Stomach (tissue), 19 donors: ENCODE measurements around the gene SH3GL2. TPM values are rescaled to one million over a fixed set of nuclear protein-coding genes. Genes with fewer than 3 reads are reported as not detected.

Experiments
- DNase-seq, 2 donors: peaks; one replicate each; pipeline versions ENCODE4 v3.0.0 to v3.0.0-alpha.2; 2013 to 2019
- H3K27ac ChIP-seq, 5 donors: fragments of 200-600 bp in 4 of 5; sonication (generic) in 4 of 5; one replicate each; pipeline ENCODE4 v1.5.1; 2013 to 2019; ENCODE audit warnings: mild to moderate bottlenecking in 1 of 5, moderate library complexity in 1 of 5
- H3K27me3 ChIP-seq, 3 donors: fragments of 200-600 bp; sonication (generic); one replicate each; pipeline ENCODE4 v1.5.1; 2017 to 2019; ENCODE audit warnings: mixed run types in 1 of 3
- H3K36me3 ChIP-seq, 4 donors: fragments of 200-600 bp; sonication (generic); 1 replicate in 3 of 4; 2 replicates in 1 of 4; pipeline ENCODE4 v1.5.1; 2016 to 2019
- H3K4me1 ChIP-seq, 4 donors: fragments of 200-600 bp; sonication (generic); one replicate each; pipeline ENCODE4 v1.5.1; 2016 to 2019
- H3K4me3 ChIP-seq, 4 donors: fragments of 200-600 bp; sonication (generic) in 3 of 4; one replicate each; pipeline ENCODE4 v1.5.1; 2016 to 2019; ENCODE audit warnings: mild to moderate bottlenecking in 1 of 4
- H3K9me3 ChIP-seq, 4 donors: fragments of 200-600 bp; sonication (generic); one replicate each; pipeline ENCODE4 v1.5.1; 2016 to 2019
- EP300 ChIP-seq: sonication (generic); formaldehyde crosslinking; IDR thresholded peaks from one replicate; pipeline ENCODE4 v1.6.1; 2017; ENCODE audit warnings: antibody characterized with exemption
- POLR2A ChIP-seq, 4 donors: fragments of 450-650 bp; IDR thresholded peaks; one replicate each; pipeline ENCODE4 v1.6.1; 2016; ENCODE audit warnings: antibody characterized with exemption in 4 of 4, control low read depth in 2 of 4, mild to moderate bottlenecking in 1 of 4, moderate library complexity in 1 of 4
- POLR2AphosphoS5 ChIP-seq, 3 donors: sonication (generic); formaldehyde crosslinking; IDR thresholded peaks; one replicate each; pipeline ENCODE4 v1.6.1; 2016; ENCODE audit warnings: antibody characterized with exemption in 3 of 3
- WGBS, 5 donors: extraction: QIAGEN DNeasy Blood & Tissue Kit in 3 of 5; methylation state at CpG; one replicate each; pipeline versions ENCODE4 v1.1.5 to v1.1.7; 2013 to 2018; 5-methylcytosine and 5-hydroxymethylcytosine counted together
- intact Hi-C: fragments of 100-400 bp; cut with DNase I; formaldehyde crosslinking; loops from one replicate; pipeline ENCODE4 v1.15.1; 2023; ENCODE audit warnings: low total_unique reads
- long read RNA-seq, 10 donors: transcript quantifications; one replicate each; lab custom pipeline, GENCODE V29; 2026
- polyA plus RNA-seq, 3 donors: library from polyadenylated mRNA; stranded (reverse); fragments of 200-250 nt; gene quantifications; one replicate each; pipeline ENCODE4 v1.2.3, GENCODE V29; 2013
- total RNA-seq, 5 donors: library from RNA; depleted of rRNA; stranded (reverse); fragments of >200 nt; gene quantifications; one replicate each; pipeline versions ENCODE4 v1.1.0 to v1.2.3, GENCODE V29; 2014 to 2016
- TF ChIP-seq, protein P1 (sequence below), 7 experiments: fragments of 450-650 bp in 4 of 7; fragments of 200-600 bp in 3 of 7; sonication (generic) in 3 of 7; IDR thresholded peaks; one replicate each; pipeline ENCODE4 v1.5.1; 2016 to 2019; ENCODE audit warnings: antibody characterized with exemption in 7 of 7, control low read depth in 2 of 7, mild to moderate bottlenecking in 1 of 7
- donor health status: healthy with polysubstance abuse.
- donor health status: Bipolar disorder and iron deficiency.
- donor health status: healthy.

SH3GL2 gene
- 10 to 100 TPM in 1 of 5 donors, 1 to 10 TPM in 2, under 1 TPM in 1, not detected in 1; 0.89 to 17.5 (median 6.1) TPM for total RNA-seq
- 1 to 10 TPM; 3.0 to 8.2 (median 8.0) TPM for polyA plus RNA-seq
- long read RNA-seq, donor 1, result 0 reads
- long read RNA-seq, donor 2, result 0 reads
- long read RNA-seq, donor 3, partial matches to known transcripts, result 0 of 2 reads
- long read RNA-seq, donor 3, other reads (novel, unspliced or antisense), result 0 of 2 reads
- long read RNA-seq, donor 4, result 0 reads
- long read RNA-seq, donor 5, partial matches to known transcripts, result 0 of 1 reads
- long read RNA-seq, donor 5, other reads (novel, unspliced or antisense), result 0 of 1 reads
- long read RNA-seq, donor 6, transcript SH3GL2-201 (9 exons, 2,565 nt), result major isoform, 6 of 6 reads
- long read RNA-seq, donor 6, partial matches to known transcripts, result 0 of 6 reads
- long read RNA-seq, donor 6, other reads (novel, unspliced or antisense), result 0 of 6 reads
- long read RNA-seq, donor 7, partial matches to known transcripts, result 0 of 1 reads
- long read RNA-seq, donor 7, other reads (novel, unspliced or antisense), result 0 of 1 reads
- long read RNA-seq, donor 8, partial matches to known transcripts, result 0 of 1 reads
- long read RNA-seq, donor 8, other reads (novel, unspliced or antisense), result 0 of 1 reads
- long read RNA-seq, donor 9, result 0 reads
- long read RNA-seq, donor 10, result 0 reads

DNA sequence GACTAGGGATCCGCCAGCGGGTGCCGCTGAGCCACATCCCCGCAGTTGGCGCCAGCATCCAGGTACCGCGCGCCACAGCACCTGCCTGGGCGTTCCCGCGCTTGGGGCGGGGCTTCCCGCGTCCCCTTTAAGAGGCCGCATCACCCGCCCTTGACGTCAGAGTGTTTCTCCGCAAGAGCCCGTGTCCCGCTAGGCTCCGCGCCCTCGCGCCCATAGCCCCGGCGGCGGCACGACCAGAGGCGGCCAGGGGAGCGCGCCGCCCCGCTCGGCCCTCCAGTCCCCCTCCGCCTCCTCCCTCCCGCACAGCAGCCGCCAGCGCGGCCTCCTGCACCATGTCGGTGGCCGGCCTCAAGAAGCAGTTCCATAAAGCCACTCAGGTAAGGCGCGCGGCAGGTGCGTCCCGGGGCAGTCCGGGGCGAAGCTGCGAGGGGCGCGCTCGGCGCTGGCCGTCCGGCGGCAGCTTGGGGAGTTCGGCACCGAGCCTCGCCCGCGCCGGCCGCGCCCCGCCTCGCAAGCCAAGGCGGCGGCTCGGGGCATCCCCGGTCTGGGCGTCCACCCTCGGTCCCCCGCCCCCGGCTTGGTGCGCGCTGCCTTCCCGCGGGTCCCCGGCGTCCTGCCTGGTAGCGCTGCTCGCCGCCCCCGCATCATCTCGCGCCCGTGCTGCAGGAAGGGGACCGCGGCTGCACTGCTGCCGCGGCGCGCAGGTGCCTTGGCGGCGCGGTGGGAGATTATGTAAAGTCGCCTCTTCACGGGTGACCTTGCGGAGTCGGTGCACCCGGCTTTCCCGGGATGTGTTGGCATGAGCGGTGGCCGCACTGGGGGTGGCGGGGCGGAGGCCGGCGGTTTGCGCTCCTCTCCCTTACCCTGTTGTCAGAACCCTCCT, at the start of gene SH3GL2:
SH3GL2 (plus strand) TSS at position 156 of the 883 bp plus-strand sequence.
- Histone ChIP-seq H3K4me1 (peaks cover 0 to 21% (median 17%) of the 10 kb centered on the region in 4 donors), H3K36me3 (no peaks in the 10 kb centered on the region), H3K4me3 (peak within 1 kb of the TSS; percentile 59 to 64 (median 64)), H3K9me3 (no peaks in the 10 kb centered on the region), H3K27ac (peak within 1 kb of the TSS in 4 of 5 donors; percentile 60 to 83 (median 71)), H3K27me3 (peaks cover 0 to 34% (median 25%) of the 10 kb centered on the region in 3 donors)
- WGBS, 5 donors, result 1 to 2% (median 1%) methylated on average over 52 to 109 of the region's 109 CpGs
- intact Hi-C loops, result no loop called here
- no peak for TF ChIP-seq POLR2A (IDR thresholded peaks at IDR 0.05)
- peak; percentile 9 to 78 (median 69) for TF ChIP-seq POLR2AphosphoS5 (IDR thresholded peaks at IDR 0.05)
- DNase-seq, result peak; percentile 82 to 92

DNA sequence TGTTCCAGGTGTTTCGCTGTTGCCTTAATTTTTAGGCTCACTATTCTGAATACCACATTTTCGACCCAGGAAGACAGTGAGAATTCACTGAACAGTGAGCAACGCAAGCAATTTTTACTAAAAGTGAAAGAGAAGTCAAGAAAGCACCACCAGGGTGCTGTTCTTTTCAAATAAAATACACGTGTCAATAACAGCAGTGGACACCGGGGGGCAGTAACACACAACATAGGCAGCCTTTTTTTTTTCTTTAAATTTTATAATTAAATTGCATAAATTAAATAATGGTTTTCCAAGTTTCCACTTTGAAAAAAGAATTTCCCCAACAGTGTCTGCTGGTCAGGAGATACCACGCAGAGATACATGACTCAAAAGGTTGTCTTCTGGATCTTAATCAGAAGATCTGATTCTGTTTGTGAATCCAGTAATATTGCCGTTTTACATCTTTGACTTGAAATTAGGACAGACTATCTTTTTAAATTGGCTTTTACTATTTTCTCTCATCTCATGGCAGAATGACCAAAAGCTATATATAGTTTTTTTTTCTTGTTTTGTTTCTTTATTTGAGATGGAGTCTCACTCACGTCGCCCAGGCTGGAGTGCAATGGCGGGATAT, 47.1 kb upstream of the SH3GL2 start:
- peaks cover 0 to 5% (median 3%) of the 10 kb centered on the region in 4 donors for H3K4me1 ChIP-seq
- H3K4me3 ChIP-seq, result no peak overlapping the region
- intact Hi-C loops, result no loop called here
- H3K27me3 ChIP-seq, result no peaks in the 10 kb centered on the region
- WGBS, 5 donors, result 41 to 44% (median 43%) methylated on average over 10 of the region's 10 CpGs
- H3K36me3 ChIP-seq, result no peaks in the 10 kb centered on the region
- no peak for TF ChIP-seq POLR2A (IDR thresholded peaks at IDR 0.05)
- TF ChIP-seq, protein P1, sequence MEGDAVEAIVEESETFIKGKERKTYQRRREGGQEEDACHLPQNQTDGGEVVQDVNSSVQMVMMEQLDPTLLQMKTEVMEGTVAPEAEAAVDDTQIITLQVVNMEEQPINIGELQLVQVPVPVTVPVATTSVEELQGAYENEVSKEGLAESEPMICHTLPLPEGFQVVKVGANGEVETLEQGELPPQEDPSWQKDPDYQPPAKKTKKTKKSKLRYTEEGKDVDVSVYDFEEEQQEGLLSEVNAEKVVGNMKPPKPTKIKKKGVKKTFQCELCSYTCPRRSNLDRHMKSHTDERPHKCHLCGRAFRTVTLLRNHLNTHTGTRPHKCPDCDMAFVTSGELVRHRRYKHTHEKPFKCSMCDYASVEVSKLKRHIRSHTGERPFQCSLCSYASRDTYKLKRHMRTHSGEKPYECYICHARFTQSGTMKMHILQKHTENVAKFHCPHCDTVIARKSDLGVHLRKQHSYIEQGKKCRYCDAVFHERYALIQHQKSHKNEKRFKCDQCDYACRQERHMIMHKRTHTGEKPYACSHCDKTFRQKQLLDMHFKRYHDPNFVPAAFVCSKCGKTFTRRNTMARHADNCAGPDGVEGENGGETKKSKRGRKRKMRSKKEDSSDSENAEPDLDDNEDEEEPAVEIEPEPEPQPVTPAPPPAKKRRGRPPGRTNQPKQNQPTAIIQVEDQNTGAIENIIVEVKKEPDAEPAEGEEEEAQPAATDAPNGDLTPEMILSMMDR (IDR thresholded peaks at IDR 0.05), result peak in 5 of 7 experiments; percentile 37 to 71 (median 56)
- no peaks in the 10 kb centered on the region for H3K9me3 ChIP-seq
- DNase-seq, result peak; percentile 61 to 73
- H3K27ac ChIP-seq, result no peak overlapping the region

DNA sequence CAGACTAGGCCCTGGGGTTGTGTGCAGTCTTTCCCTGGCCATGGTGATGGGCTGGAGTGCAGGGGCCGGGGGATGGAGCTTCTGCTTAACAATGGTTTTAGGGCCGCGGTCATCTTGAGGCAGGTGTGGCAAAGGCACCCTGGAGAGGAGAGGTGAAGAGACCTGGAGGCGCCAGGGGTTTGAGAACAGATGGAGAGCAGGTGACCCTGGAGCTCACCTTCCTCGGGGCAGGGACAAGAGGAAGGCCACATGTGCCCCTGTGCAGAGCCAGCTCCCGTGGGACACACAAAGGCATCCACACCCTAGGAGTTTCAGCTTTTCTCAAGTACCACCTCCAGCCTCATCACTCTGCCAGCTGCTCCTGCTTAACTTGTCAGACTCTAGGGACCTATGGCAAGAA, 46.4 kb upstream of the SH3GL2 start:
- H3K27me3 ChIP-seq, result no peaks in the 10 kb centered on the region
- DNase-seq, result no peak
- TF ChIP-seq EP300, result no peak
- no peak for TF ChIP-seq POLR2AphosphoS5 (IDR thresholded peaks at IDR 0.05)
- TF ChIP-seq POLR2A (IDR thresholded peaks at IDR 0.05), result no peak
- TF ChIP-seq, protein P1 (IDR thresholded peaks at IDR 0.05), result no peak
- H3K27ac ChIP-seq, result no peak overlapping the region
- no peak overlapping the region for H3K4me3 ChIP-seq
- peaks cover 0 to 5% (median 3%) of the 10 kb centered on the region in 4 donors for H3K4me1 ChIP-seq
- no peaks in the 10 kb centered on the region for H3K36me3 ChIP-seq
- 74 to 92% (median 78%) methylated on average over 5 to 6 of the region's 6 CpGs for WGBS, 5 donors
- H3K9me3 ChIP-seq, result no peaks in the 10 kb centered on the region
- intact Hi-C loops, result no loop called here

DNA sequence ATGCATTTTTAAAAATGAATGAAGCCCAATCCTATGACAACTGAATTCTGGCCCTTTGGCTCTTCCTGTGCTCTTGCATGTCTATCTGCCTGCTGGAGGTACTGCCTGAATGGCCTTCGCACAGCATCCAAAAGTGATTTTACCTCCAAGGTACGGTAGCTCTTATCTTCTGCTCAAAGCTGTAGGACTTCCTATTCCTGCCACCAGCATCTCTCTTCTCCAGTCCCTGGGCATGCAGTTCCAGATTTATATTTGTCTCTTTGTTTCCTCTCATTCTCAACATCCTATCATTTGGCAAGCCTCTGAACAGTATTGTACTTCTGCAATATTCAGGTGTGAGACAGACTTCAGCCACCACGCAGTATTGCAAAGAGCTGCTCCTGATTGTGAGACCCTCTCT, 43.7 kb upstream of the SH3GL2 start:
- H3K27ac ChIP-seq, result no peak overlapping the region
- H3K27me3 ChIP-seq, result no peaks in the 10 kb centered on the region
- H3K36me3 ChIP-seq, result no peaks in the 10 kb centered on the region
- H3K9me3 ChIP-seq, result no peaks in the 10 kb centered on the region
- no peak overlapping the region for H3K4me3 ChIP-seq
- WGBS, 5 donors, result 68 to 83% (median 75%) methylated on average over 3 of the region's 3 CpGs
- no peak for DNase-seq
- TF ChIP-seq, protein P1 (IDR thresholded peaks at IDR 0.05), result no peak
- no peak for TF ChIP-seq POLR2A (IDR thresholded peaks at IDR 0.05)
- no peak for TF ChIP-seq EP300
- no peak for TF ChIP-seq POLR2AphosphoS5 (IDR thresholded peaks at IDR 0.05)
- peaks cover 0 to 5% (median 3%) of the 10 kb centered on the region in 4 donors for H3K4me1 ChIP-seq
- intact Hi-C loops, result no loop called here
